OCI-LY7 (cell line): ENCODE measurements around the gene CTNNA2. TPM values are rescaled to one million over a fixed set of nuclear protein-coding genes. Genes with fewer than 3 reads are reported as not detected.

Source experiments
- BruUV-seq: library from RNA; stranded (reverse); fragments of 400-500 nt; replicated peaks from 2 replicates; lab custom pipeline; 2021; lab: Mats Ljungman, UMichigan
- CTCF ChIA-PET: fragments of 300-600 bp; sonication (Branson Sonifier 250); formaldehyde crosslinking; loops from one replicate; lab custom pipeline; 2022; ENCODE audit warnings: antibody characterized with exemption; ENCODE audit not compliant: unreplicated experiment; lab: Charles Lee
- POLR2A ChIA-PET: fragments of 300-600 bp; sonication (Branson Sonifier 250); formaldehyde crosslinking; loops from one replicate; lab custom pipeline; 2022; ENCODE audit warnings: antibody characterized with exemption; lab: Charles Lee
- DNase-seq: peaks from one replicate; pipeline ENCODE4 v3.0.0-alpha.2; 2015; ENCODE audit warnings: low spot score
- H2AFZ ChIP-seq: fragments of 200-600 bp; sonication (generic), shearing (Covaris generic); 2 replicates; pipeline ENCODE4 v1.6.1; 2014; ENCODE audit warnings: mild to moderate bottlenecking, antibody characterized with exemption, low read length, moderate library complexity
- H3K27ac ChIP-seq: fragments of 200-600 bp; sonication (generic); 2 replicates; pipeline ENCODE4 v1.5.1; 2014; ENCODE audit warnings: mixed run types, low read depth, mild to moderate bottlenecking, moderate library complexity, low read length, inconsistent platforms; ENCODE audit not compliant: poor library complexity, severe bottlenecking
- H3K36me3 ChIP-seq: fragments of 200-600 bp; sonication (generic); 2 replicates; pipeline ENCODE4 v1.6.1; 2014; ENCODE audit warnings: mild to moderate bottlenecking, antibody characterized with exemption, low read length, moderate library complexity, mixed read lengths; ENCODE audit not compliant: insufficient read depth
- H3K4me1 ChIP-seq: fragments of 200-600 bp; sonication (generic); 2 replicates; pipeline ENCODE4 v1.5.1; 2014; ENCODE audit warnings: mild to moderate bottlenecking, low read length; ENCODE audit not compliant: insufficient read depth, poor library complexity, severe bottlenecking
- H3K4me2 ChIP-seq: fragments of 200-600 bp; sonication (generic); 2 replicates; pipeline ENCODE4 v1.6.1; 2014; ENCODE audit warnings: mild to moderate bottlenecking, low read length
- H3K4me3 ChIP-seq: fragments of 200-600 bp; sonication (generic); 2 replicates; pipeline ENCODE4 v1.5.1; 2014; ENCODE audit warnings: mild to moderate bottlenecking, low read depth, low read length; ENCODE audit not compliant: poor library complexity, severe bottlenecking
- H3K79me2 ChIP-seq: fragments of 200-600 bp; sonication (generic); 2 replicates; pipeline ENCODE4 v1.6.1; 2016; ENCODE audit warnings: low read depth, mild to moderate bottlenecking, low read length, moderate library complexity, mixed read lengths; ENCODE audit not compliant: insufficient read depth
- H3K9me2 ChIP-seq: fragments of 200-600 bp; sonication (generic); 2 replicates; pipeline ENCODE4 v1.6.1; 2016; ENCODE audit warnings: mild to moderate bottlenecking, low read length, mixed read lengths; ENCODE audit not compliant: insufficient read depth
- H3K9me3 ChIP-seq: fragments of 200-600 bp; sonication (generic); 2 replicates; pipeline ENCODE4 v1.6.1; 2014; ENCODE audit warnings: mild to moderate bottlenecking, mixed run types, low read length, mixed read lengths
- H4K20me1 ChIP-seq: fragments of 200-600 bp; sonication (generic); 2 replicates; pipeline ENCODE4 v1.6.1; 2014; ENCODE audit warnings: mild to moderate bottlenecking, antibody characterized with exemption, low read length, moderate library complexity, mixed read lengths; ENCODE audit not compliant: insufficient read depth
- CTCF ChIP-seq: fragments of 200-600 bp; sonication (generic); conservative IDR thresholded peaks from 2 replicates; pipeline ENCODE4 v1.5.1; 2014; ENCODE audit warnings: mild to moderate bottlenecking, antibody characterized with exemption, low read length, moderate library complexity, mixed read lengths
- EZH2phosphoT487 ChIP-seq: fragments of 200-600 bp; sonication (generic); IDR thresholded peaks from 2 replicates; pipeline ENCODE4 v1.6.1; 2018; ENCODE audit warnings: low read depth, borderline replicate concordance, mild to moderate bottlenecking, mixed run types, antibody characterized with exemption, low read length, moderate library complexity, mixed read lengths
- intact Hi-C: fragments of 100-400 bp; cut with micrococcal nuclease; formaldehyde crosslinking; loops from one replicate; pipeline ENCODE4 v1.10.0; 2022; ENCODE audit not compliant: unreplicated experiment
- total RNA-seq, 2 experiments: library from RNA; depleted of rRNA in 1 of 2; stranded (reverse); fragments of >200 nt in 1 of 2; shearing (Covaris generic) in 1 of 2; gene quantifications; 2 replicates each; pipeline ENCODE4 v1.2.3, GENCODE V29; 2014 to 2022

Gene CTNNA2
- total RNA-seq, 2 experiments from 2014 or later, result 0.19 to 2.7 TPM

GRCh38 chr2:80190166-80190565, 677.3 kb downstream of the CTNNA2 start:
- no peak for DNase-seq
- Histone ChIP-seq H3K4me3 (no peak overlapping the region), H3K36me3 (no peaks in the 10 kb centered on the region), H3K79me2 (no peaks in the 10 kb centered on the region), H4K20me1 (no peaks in the 10 kb centered on the region), H3K27ac (no peak overlapping the region), H3K9me2 (no peaks in the 10 kb centered on the region), H3K4me1 (no peaks in the 10 kb centered on the region), H3K9me3 (no peaks in the 10 kb centered on the region), H3K4me2 (no peak overlapping the region), H2AFZ (no peak overlapping the region)
- ChIA-PET CTCF (no interaction called here), POLR2A (no interaction called here)
- BruUV-seq, result no TSS peak
- TF ChIP-seq CTCF (no peak), EZH2phosphoT487 (no peak)
- intact Hi-C loops, result no loop called here

- Histone ChIP-seq H3K9me2 (no peaks in the 10 kb centered on the region), H3K4me1 (no peaks in the 10 kb centered on the region), H4K20me1 (no peaks in the 10 kb centered on the region), H3K27ac (no peak overlapping the region), H3K4me3 (no peak overlapping the region), H3K79me2 (no peaks in the 10 kb centered on the region), H3K4me2 (no peak overlapping the region), H2AFZ (no peak overlapping the region), H3K36me3 (no peaks in the 10 kb centered on the region), H3K9me3 (no peaks in the 10 kb centered on the region)
- ChIA-PET POLR2A (no interaction called here), CTCF (no interaction called here)
- TF ChIP-seq EZH2phosphoT487, result no peak
- TF ChIP-seq CTCF, result no peak
- DNase-seq, result no peak
- intact Hi-C loops, result no loop called here
- BruUV-seq, result no TSS peak
Measured at GRCh38 chr2:80193566-80193965, 680.7 kb downstream of the CTNNA2 start.

DNA sequence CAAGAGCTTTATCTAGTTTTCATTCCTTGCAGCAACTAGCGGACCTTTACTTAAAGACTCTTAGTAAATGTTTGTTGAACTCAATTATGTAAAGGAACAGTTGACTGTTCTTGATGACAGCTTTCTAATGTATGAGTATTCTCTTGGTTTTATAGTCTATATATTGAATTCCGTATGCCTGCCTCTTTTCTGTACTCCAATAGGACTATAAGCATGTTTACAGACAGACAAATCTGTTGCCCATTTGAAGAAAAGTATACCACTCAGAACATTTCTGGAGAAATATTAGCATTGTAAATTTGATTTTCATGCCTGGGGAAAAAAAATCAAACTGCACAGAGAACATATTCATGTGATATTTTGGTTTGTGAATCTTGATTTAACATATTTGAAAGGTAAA, 682.2 kb downstream of the CTNNA2 start:
- no peaks in the 10 kb centered on the region for H3K9me2 ChIP-seq

More for the DNA sequence above, 682.2 kb downstream of the CTNNA2 start:
- H3K36me3 ChIP-seq, result no peaks in the 10 kb centered on the region
- no peak overlapping the region for H3K27ac ChIP-seq
- H3K79me2 ChIP-seq, result no peaks in the 10 kb centered on the region
- ChIA-PET CTCF (no interaction called here), POLR2A (no interaction called here)
- no peaks in the 10 kb centered on the region for H3K9me3 ChIP-seq
- H4K20me1 ChIP-seq, result no peaks in the 10 kb centered on the region
- no TSS peak for BruUV-seq
- no peak for DNase-seq
- intact Hi-C loops, result no loop called here
- H3K4me1 ChIP-seq, result no peaks in the 10 kb centered on the region
- H3K4me2 ChIP-seq, result no peak overlapping the region
- TF ChIP-seq EZH2phosphoT487, result no peak
- TF ChIP-seq CTCF, result no peak
- H3K4me3 ChIP-seq, result no peak overlapping the region
- H2AFZ ChIP-seq, result no peak overlapping the region
